Urinary bladder (tissue), 4 donors: ENCODE results near the gene TCF20. TPM values are rescaled to one million over a fixed set of nuclear protein-coding genes. Genes with fewer than 3 reads are reported as not detected.

Source experiments
- DNase-seq: peaks from one replicate; pipeline ENCODE4 v3.0.0-alpha.2; 2015; ENCODE audit errors: extremely low spot score
- H3K27ac ChIP-seq: one replicate; pipeline ENCODE4 v1.5.1; 2013; ENCODE audit warnings: low read depth, mild to moderate bottlenecking, moderate library complexity
- H3K36me3 ChIP-seq: one replicate; pipeline ENCODE4 v1.6.1; 2013; ENCODE audit warnings: mild to moderate bottlenecking, moderate library complexity; ENCODE audit not compliant: insufficient read depth
- H3K4me1 ChIP-seq: one replicate; pipeline ENCODE4 v1.6.1; 2013; ENCODE audit warnings: mild to moderate bottlenecking, moderate library complexity; ENCODE audit not compliant: insufficient read depth
- H3K4me3 ChIP-seq: one replicate; pipeline ENCODE4 v1.5.1; 2013; ENCODE audit warnings: low read depth, low read length
- WGBS: extraction: QIAGEN DNeasy Blood & Tissue Kit; methylation state at CpG from one replicate; pipeline ENCODE4 v1.1.7; 2013; 5-methylcytosine and 5-hydroxymethylcytosine counted together
- polyA plus RNA-seq: library from polyadenylated mRNA; stranded (reverse); fragments of 200-250 nt; gene quantifications from one replicate; pipeline ENCODE4 v1.2.3, GENCODE V29; 2013
- total RNA-seq: library from RNA; depleted of rRNA; stranded (reverse); fragments of >200 nt; gene quantifications from one replicate; pipeline ENCODE4 v1.2.3, GENCODE V29; 2014
- donor health status: healthy with polysubstance abuse.
- donor health status: healthy.

The TCF20 gene
- total and polyA plus RNA-seq, 2 donors = 14.0 to 19.5 TPM

DNA sequence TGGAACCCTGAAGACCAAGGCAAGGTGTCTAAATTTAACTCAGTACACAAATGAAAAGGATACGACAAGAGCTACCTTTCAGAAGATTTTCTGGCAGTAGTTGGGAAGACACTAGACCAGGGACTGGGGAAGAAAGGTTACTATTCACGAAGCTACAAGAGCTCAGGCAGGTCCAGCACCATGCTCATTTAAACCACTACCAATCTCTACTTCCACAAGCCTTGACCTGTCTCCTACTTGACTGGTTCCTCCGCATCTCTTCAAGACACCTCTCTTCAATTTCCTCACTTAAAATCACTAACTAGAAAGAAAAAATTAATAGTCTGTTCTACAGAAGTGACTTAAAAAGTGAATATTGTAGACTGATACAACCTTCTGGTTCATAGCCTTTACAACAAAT is 22.9 kb downstream of the TCF20 start:
- no peaks in the 10 kb centered on the region for H3K4me1 ChIP-seq
- no peak for DNase-seq
- H3K4me3 ChIP-seq = no peak overlapping the region
- H3K36me3 ChIP-seq = no peaks in the 10 kb centered on the region
- WGBS = 86% methylated on average over 3 of the region's 3 CpGs
- no peak overlapping the region for H3K27ac ChIP-seq

DNA sequence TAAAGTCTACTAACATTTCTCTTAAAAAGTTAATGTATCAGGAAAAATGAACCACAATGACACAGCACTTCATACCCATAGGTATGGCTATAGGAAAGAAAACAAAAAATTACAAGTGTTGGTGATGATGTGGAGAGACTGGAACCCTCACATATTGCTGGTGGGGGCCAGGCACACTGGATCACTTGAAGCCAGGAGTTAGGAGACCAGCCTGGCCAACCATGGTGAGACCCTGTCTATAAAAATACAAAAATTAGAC is 26.7 kb downstream of the TCF20 start:
- H3K4me3 ChIP-seq = no peak overlapping the region
- no peaks in the 10 kb centered on the region for H3K36me3 ChIP-seq
- H3K27ac ChIP-seq = no peak overlapping the region
- no peaks in the 10 kb centered on the region for H3K4me1 ChIP-seq
- DNase-seq = no peak

DNA sequence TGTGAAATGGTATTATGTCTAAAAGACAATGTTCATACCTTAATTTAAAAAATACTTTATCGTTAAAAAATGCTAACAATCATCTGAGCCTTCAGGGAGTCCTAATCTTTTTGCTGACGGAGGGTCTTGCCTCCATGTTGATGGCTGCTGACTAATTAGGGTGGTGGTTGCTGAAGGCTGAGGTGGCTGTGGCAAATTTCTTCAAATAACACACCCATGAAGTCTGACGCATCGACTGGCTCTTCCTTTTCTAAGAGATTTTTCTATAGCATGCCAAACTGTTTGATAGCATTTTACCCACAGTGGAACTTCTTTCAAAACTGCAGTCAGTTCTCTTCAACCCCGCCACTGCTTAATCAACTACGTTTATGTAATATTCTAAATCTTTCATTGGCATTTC is 33.6 kb downstream of the TCF20 start:
- H3K36me3 ChIP-seq = no peaks in the 10 kb centered on the region

DNA sequence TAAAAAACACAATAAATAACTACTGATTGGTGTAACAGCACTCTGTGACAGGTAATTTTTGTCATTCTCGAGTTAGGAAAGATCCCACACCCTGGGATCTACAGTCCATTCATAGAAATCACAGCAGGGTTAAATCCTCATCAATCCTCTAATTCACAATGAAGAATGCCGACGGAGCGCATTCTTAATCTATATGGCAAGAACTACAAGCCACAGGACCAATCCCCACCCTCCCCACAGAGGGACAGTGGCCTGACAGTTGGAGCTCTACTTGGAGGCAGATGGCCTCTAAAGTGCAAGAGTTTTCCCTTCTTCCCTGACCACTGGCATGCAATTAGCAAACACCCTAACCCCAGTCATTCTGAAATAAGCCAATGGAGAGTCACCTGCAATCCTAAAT is 34.2 kb downstream of the TCF20 start:
- DNase-seq = no peak
- Histone ChIP-seq H3K36me3 (no peaks in the 10 kb centered on the region), H3K27ac (no peak overlapping the region), H3K4me3 (no peak overlapping the region), H3K4me1 (no peaks in the 10 kb centered on the region)
- WGBS = 95% methylated on average over 4 of the region's 4 CpGs

More for the DNA sequence above, 33.6 kb downstream of the TCF20 start:
- Histone ChIP-seq H3K4me1 (no peaks in the 10 kb centered on the region), H3K4me3 (no peak overlapping the region), H3K27ac (no peak overlapping the region)
- 97% methylated on average over 6 of the region's 6 CpGs for WGBS
- DNase-seq = no peak

DNA sequence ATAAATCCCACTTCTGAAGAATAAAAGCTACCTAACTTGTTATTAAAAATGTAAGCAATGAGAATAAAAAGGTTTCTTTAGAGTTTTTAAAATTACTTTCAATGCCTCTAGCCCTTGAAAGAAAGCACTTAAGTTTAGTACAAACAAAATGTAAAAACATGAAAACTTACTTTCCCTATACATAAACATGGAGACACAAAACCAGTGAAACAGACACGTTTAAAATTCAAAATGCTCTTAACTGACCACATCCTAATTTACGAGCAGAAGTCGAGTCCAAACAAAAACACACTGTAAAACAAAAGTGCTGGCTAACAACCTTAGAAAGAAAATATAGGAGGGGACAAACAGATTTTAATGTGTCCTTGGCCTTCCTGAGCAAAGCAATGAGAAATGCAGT is 36.6 kb downstream of the TCF20 start:
- 37% methylated on average over 3 of the region's 3 CpGs for WGBS
- no peak for DNase-seq
- Histone ChIP-seq H3K27ac (no peak overlapping the region), H3K4me1 (no peaks in the 10 kb centered on the region), H3K4me3 (no peak overlapping the region), H3K36me3 (no peaks in the 10 kb centered on the region)

DNA sequence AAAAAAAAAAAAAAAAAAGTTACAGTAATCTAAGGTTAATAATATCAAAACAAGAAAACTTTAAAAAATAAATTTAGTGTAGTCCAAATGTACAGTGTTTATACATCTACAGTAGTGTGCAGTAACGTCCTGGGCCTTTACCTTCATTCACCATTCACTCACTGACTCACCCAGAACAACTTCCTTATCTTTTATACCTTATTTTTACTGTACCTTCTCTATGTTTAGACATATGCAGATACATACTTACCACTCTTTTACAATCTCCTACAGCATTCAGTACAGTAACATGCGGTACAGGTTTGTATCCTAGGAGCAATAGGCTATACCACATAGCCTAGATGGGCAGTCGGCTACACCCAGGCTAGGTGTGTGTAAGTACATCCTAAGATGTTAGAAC is 38.5 kb downstream of the TCF20 start:
- WGBS = 94% methylated on average over 3 of the region's 3 CpGs
- no peak for DNase-seq
- no peaks in the 10 kb centered on the region for H3K36me3 ChIP-seq
- H3K4me1 ChIP-seq = peaks cover 3% of the 10 kb centered on the region
- no peak overlapping the region for H3K27ac ChIP-seq
- no peak overlapping the region for H3K4me3 ChIP-seq

DNA sequence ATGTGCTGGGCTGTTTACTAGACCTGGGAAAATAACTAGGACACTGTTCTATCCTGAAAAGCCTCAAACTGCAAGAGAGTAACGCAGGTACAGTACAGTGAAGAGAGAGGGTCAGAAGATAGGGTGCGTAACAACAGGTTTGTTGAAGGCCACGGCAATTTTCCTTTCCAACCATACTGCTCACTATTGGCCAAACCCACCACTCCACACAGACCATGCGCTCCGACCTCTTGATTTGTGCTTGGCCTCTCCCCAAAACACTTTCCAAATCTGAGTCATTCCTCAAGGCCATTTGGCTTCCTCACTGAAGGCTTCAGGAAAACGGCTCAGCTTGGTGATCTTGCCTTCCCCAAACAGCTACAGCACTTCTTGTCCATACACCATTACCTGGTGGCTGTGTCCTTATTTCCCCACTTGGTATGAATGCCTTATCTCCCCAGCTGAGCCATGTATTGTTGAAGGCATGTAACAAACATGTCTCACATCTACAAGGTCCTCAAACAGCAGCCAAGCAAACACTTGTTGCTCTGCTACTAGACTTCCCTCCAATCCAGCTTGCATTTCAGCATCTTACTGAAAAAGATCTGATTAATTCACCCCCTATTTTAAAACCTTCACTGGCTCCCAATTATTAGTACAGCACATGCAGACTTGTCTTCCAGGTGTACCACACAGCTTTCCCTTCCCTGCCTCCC is 40.9 kb downstream of the TCF20 start:
- Histone ChIP-seq H3K4me1 (peaks cover 3% of the 10 kb centered on the region), H3K27ac (no peak overlapping the region), H3K4me3 (no peak overlapping the region), H3K36me3 (no peaks in the 10 kb centered on the region)
- DNase-seq = no peak
- 50% methylated on average over 6 of the region's 6 CpGs for WGBS

DNA sequence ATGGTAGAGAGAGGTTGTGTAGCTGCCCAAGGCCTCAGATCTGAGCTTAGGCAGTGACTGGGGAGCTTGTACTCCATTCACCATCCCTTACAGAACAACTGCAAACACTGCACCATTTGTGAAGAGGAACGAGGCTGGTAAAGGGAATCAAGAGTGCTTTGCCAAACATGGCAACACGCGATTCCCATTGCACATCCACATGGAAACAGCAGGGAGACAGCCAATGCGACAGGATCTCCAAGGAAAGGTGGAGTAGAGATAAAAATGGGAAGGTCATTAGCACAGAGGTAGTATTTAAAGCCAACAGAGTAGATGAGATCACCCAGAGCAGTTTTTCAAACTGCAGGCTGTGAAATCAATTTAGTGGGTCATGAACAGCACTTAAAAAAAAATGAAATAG is 42.0 kb downstream of the TCF20 start:
- Histone ChIP-seq H3K27ac (no peak overlapping the region), H3K4me1 (peaks cover 3% of the 10 kb centered on the region), H3K4me3 (no peak overlapping the region), H3K36me3 (no peaks in the 10 kb centered on the region)
- no peak for DNase-seq
- 85% methylated on average over 4 of the region's 4 CpGs for WGBS

DNA sequence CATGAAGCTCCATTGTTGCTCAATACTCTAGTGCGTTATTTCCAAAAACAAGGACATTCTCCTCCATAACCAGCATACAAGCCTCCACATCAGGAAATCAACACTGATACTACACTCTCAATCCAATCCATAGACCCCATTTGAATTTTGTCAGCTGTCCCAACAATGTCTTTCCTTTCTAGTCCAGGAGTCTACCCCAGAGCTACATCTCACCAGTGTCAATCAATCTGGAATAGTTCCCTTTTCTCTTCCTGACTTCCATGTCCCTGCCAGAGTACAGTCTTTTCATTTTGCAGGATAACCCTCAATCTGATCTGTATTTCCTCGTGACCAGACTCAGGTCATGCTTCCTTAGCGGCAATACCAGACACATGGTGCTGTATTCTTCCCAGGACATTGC is 43.0 kb downstream of the TCF20 start:
- Histone ChIP-seq H3K27ac (no peak overlapping the region), H3K4me1 (peaks cover 3% of the 10 kb centered on the region), H3K36me3 (no peaks in the 10 kb centered on the region), H3K4me3 (no peak overlapping the region)
- no peak for DNase-seq
- WGBS = 97% methylated on average over 3 of the region's 3 CpGs

DNA sequence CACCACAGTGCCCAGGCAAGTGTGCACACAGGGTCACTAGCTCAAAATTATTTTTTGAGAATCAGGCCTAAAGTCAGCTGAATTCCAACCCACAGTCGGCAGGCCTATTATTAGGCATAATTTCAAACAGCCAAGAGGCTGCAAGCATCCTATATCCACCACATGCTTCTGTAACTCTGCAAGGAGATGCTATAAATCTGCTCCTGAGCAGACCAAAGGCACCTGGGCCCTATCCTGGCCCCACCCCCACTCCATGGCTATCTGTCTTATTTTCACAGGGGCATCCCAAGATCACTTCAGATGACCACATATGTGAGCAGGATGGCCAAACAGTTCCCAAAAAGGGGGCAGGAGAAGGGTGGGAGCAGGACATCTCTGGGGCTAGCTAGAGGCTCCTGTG is 44.6 kb downstream of the TCF20 start:
- DNase-seq = no peak
- no peaks in the 10 kb centered on the region for H3K36me3 ChIP-seq
- 61% methylated on average over 1 of the region's 1 CpG for WGBS

DNA sequence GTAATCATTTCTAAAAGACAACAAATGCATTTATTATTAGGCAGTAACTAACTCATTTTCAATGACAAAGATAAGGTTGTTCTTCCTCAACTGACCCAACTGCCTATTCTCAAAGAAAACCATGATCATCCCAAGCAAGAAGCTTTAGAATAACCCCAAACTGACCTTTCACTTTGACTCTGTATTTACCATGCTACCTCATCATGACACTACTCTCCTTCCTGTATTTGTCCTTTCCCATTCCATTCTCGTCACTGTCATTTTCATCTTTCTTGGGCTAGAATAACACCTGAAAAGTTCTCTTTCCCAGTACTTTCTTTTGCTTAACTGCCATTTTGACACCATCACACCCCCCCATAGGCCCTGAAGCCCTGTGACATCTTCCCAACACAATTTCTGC is 48.3 kb downstream of the TCF20 start:
- no peak for DNase-seq
- 90% methylated on average over 1 of the region's 1 CpG for WGBS
- Histone ChIP-seq H3K4me3 (no peak overlapping the region), H3K36me3 (no peaks in the 10 kb centered on the region), H3K4me1 (no peaks in the 10 kb centered on the region), H3K27ac (no peak overlapping the region)

More for the DNA sequence above, 44.6 kb downstream of the TCF20 start:
- H3K4me1 ChIP-seq = peaks cover 3% of the 10 kb centered on the region
- H3K27ac ChIP-seq = no peak overlapping the region
- H3K4me3 ChIP-seq = no peak overlapping the region

Other genes with a start within 250 kb of the TCF20 start
- gene NAGA, start 199.8 kb downstream of the TCF20 start, total RNA-seq = 38.6 TPM
- gene NAGA, start 199.8 kb downstream of the TCF20 start, polyA plus RNA-seq = 30.9 TPM
- 26.0 TPM for gene PHETA2, start 196.4 kb downstream of the TCF20 start, total RNA-seq
- gene PHETA2, start 196.4 kb downstream of the TCF20 start, polyA plus RNA-seq = 17.3 TPM
- 10.0 TPM for gene SMDT1, start 191.0 kb downstream of the TCF20 start, total RNA-seq
- gene SMDT1, start 191.0 kb downstream of the TCF20 start, polyA plus RNA-seq = 86.1 TPM
- 54.0 TPM for gene NDUFA6, start 179.9 kb downstream of the TCF20 start, total RNA-seq
- 118 TPM for gene NDUFA6, start 179.9 kb downstream of the TCF20 start, polyA plus RNA-seq
- gene CYP2D6, start 139.8 kb downstream of the TCF20 start, total RNA-seq = 0.48 TPM
- 0.61 TPM for gene CYP2D6, start 139.8 kb downstream of the TCF20 start, polyA plus RNA-seq
- 0.79 TPM for gene NFAM1, start 161.8 kb upstream of the TCF20 start, total RNA-seq
- 1.2 TPM for gene NFAM1, start 161.8 kb upstream of the TCF20 start, polyA plus RNA-seq
- 14.4 TPM for gene RRP7A, start 249.1 kb upstream of the TCF20 start, total RNA-seq
- 22.4 TPM for gene RRP7A, start 249.1 kb upstream of the TCF20 start, polyA plus RNA-seq